ENCODE data around the gene USH1G. TPM values are rescaled to one million over a fixed set of nuclear protein-coding genes. Genes with fewer than 3 reads are reported as not detected.
"Not testable (repeated sequence)": the region's sequence is repeated elsewhere in the genome, so short reads cannot be mapped to it uniquely, and the experiment has no call there.

The USH1G gene
- polyA plus RNA-seq, 4 donors = 0.44 to 0.90 (median 0.75) TPM

- no peak for DNase-seq (ENCODE audit: low read depth in 4 of 4, low spot score in 2 of 4)
Measured at GRCh38 chr17:74935585-74936469, 12.8 kb upstream of the USH1G start, which contains the start of gene OTOP3. Gene OTOP3 (plus strand): TSS chr17:74935898. CDS start chr17:74935922, 24 bp downstream.

GRCh38 chr17:74935048-74935447 lies 12.0 kb upstream of the USH1G start:
- DNase-seq (ENCODE audit: low read depth in 4 of 4, low spot score in 2 of 4) = no peak

GRCh38 chr17:74930535-74931036 lies 7.5 kb upstream of the USH1G start:
- DNase-seq (ENCODE audit: low read depth in 4 of 4, low spot score in 2 of 4) = no peak

- DNase-seq (ENCODE audit: low read depth in 4 of 4, low spot score in 2 of 4) = no peak
Measured at GRCh38 chr17:74928786-74929185, 5.7 kb upstream of the USH1G start.

GRCh38 chr17:74925242-74925641 lies 2.2 kb upstream of the USH1G start:
- no peak for DNase-seq (ENCODE audit: low read depth in 4 of 4, low spot score in 2 of 4)

GRCh38 chr17:74924250-74924948 lies 1.3 kb upstream of the USH1G start, which contains the start of gene OTOP2:
Gene OTOP2 (plus strand): TSS chr17:74924273. CDS start chr17:74924633, 360 bp downstream.
- no peak for DNase-seq (ENCODE audit: low read depth in 4 of 4, low spot score in 2 of 4)

GRCh38 chr17:74923538-74924249 lies 639 bp upstream of the USH1G start:
- DNase-seq (ENCODE audit: low read depth in 4 of 4, low spot score in 2 of 4) = no peak

- no peak for DNase-seq (ENCODE audit: low read depth in 4 of 4, low spot score in 2 of 4)
Measured at GRCh38 chr17:74922172-74922571, 883 bp downstream of the USH1G start.

- no peak for DNase-seq (ENCODE audit: low read depth in 4 of 4, low spot score in 2 of 4)
Measured at GRCh38 chr17:74921769-74922168, 1.3 kb downstream of the USH1G start.

GRCh38 chr17:74921026-74921681 lies 1.9 kb downstream of the USH1G start:
- no peak for DNase-seq (ENCODE audit: low read depth in 4 of 4, low spot score in 2 of 4)

- no peak for DNase-seq (ENCODE audit: low read depth in 4 of 4, low spot score in 2 of 4)
Measured at GRCh38 chr17:74920642-74921025, 2.4 kb downstream of the USH1G start.

- no peak for DNase-seq (ENCODE audit: low read depth in 4 of 4, low spot score in 2 of 4)
Measured at GRCh38 chr17:74920306-74920620, 2.8 kb downstream of the USH1G start.

- DNase-seq (ENCODE audit: low read depth in 4 of 4, low spot score in 2 of 4) = no peak
Measured at GRCh38 chr17:74919440-74920305, 3.4 kb downstream of the USH1G start.

- no peak for DNase-seq (ENCODE audit: low read depth in 4 of 4, low spot score in 2 of 4)
Measured at GRCh38 chr17:74918906-74919305, 4.1 kb downstream of the USH1G start.

- DNase-seq (ENCODE audit: low read depth in 4 of 4, low spot score in 2 of 4) = no peak
Measured at GRCh38 chr17:74917430-74917829, 5.6 kb downstream of the USH1G start.

- DNase-seq (ENCODE audit: low read depth in 4 of 4, low spot score in 2 of 4) = no peak
Measured at GRCh38 chr17:74916851-74917199, 6.2 kb downstream of the USH1G start.

- no peak for DNase-seq (ENCODE audit: low read depth in 4 of 4, low spot score in 2 of 4)
Measured at GRCh38 chr17:74916136-74916850, 6.8 kb downstream of the USH1G start.

- DNase-seq (ENCODE audit: low read depth in 4 of 4, low spot score in 2 of 4) = not testable (repeated sequence)
Measured at GRCh38 chr17:74911423-74911822, 11.6 kb downstream of the USH1G start.

- DNase-seq (ENCODE audit: low read depth in 4 of 4, low spot score in 2 of 4) = not testable (repeated sequence)
Measured at GRCh38 chr17:74909097-74909496, 14.0 kb downstream of the USH1G start.

Measured in left renal cortex interstitium (tissue), 4 donors.